Measurements from ENCODE around the gene ANKRD40.
A peak's percentile ranks its signal among the peaks of the same experiment; 100 is the strongest.
"Not testable (repeated sequence)": the region's sequence is repeated elsewhere in the genome, so short reads cannot be mapped to it uniquely, and the experiment has no call there.

Gene ANKRD40

DNA sequence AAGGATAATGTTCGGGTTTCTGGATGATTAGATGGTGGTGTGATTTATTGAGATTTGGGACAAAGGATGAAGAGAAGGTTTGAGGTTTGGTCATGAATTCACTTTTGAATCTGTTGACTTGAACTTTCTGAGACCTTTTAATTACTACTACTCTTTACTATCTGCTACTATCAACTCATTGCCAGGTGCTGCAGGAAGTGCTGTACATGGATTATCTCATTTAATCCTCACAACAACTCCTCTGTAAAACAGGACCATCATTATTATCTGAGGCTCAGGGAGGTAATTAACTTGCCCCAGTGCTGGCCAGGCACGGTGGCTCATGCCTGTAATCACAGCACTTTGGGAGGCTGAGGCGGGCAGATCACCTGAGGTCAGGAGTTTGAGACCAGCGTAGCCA is 2.9 kb upstream of the ANKRD40 start:
- DNase-seq, result no peak

GRCh38 chr17:50710025-50710424 is 2.3 kb upstream of the ANKRD40 start:
- no peak for DNase-seq

DNA sequence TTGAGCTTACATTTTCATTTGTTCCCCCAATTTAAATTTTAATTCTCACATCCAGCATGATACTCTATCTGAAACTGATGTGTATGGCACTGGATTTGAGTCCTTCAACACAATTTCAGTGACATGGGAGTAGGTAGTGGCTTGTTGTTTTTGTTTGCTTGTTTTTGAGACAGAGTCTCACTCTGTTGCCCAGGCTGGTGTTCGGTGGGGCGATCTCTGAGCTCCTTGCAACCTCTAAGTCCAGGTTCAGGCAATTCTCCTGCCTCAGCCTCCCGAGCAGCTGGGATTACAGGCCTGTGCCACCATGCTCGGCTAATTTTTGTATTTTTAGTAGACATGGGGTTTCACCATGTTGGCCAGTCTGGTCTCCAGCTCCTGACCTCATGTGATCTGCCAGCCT is 1.3 kb upstream of the ANKRD40 start:
- DNase-seq, result not testable (repeated sequence)

- peak; percentile 66 to 70 for DNase-seq
Observed at GRCh38 chr17:50708050-50709000, 611 bp upstream of the ANKRD40 start.

DNA sequence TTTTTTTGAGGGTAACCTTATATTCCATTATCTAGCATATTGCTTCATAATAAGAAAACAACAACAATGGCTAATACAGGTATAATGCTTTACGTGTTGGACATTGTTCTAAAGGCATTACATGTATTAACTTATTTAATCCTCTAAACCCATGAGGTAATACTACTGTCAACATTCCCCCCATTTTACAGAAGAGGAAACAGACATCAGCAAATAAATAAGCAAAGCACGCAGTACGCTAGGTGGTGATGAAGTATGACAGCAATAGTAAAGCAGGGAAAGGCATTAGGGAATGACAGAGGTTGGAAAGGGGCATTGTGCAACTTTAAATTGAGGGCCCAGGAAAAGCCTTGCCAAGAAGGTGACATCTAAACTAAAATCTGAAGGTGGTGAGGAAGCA is 4.6 kb downstream of the ANKRD40 start:
- DNase-seq, result no peak

DNA sequence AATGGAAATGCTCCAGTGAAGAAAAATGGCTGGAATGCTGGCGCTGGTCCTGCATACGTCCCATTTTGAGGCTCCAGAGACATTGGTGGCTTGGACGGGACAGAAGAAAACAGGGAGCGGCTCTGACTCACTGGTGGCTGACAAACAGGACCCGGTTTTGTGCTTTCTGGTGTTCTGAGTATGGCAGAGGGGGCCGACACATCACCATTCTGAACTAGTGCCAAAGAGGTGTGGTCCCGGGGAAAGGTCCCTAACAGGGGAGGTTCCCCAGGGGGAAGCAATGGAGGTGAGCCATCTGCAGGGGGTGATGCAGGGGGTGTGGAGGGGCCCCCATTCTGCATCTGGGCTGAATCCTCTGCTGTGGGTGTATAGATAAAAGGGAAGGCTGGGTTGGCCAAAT is 8.3 kb downstream of the ANKRD40 start:
- no peak for DNase-seq

- no peak for DNase-seq
Observed at GRCh38 chr17:50697663-50698272, 9.9 kb downstream of the ANKRD40 start.

DNA sequence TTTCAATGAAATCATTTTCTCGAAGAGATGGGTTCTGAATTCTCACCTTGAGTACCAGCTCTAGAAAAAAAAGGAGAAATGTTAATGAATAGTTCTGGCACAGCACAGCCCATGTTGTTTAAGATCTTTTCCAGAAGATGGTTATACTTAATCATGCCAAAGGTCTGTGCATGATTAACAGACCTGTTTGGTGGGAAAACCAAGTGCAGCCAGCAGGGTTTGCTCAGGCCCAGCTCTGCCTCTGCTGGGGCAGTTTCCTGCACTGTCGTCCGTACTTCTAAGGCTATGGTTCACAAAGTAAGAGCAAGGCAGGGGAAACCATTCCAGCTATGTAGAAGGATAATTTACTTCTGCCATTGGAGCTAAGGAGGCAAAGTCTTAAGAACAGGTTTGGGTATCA is 10.7 kb downstream of the ANKRD40 start:
- no peak for DNase-seq

DNA sequence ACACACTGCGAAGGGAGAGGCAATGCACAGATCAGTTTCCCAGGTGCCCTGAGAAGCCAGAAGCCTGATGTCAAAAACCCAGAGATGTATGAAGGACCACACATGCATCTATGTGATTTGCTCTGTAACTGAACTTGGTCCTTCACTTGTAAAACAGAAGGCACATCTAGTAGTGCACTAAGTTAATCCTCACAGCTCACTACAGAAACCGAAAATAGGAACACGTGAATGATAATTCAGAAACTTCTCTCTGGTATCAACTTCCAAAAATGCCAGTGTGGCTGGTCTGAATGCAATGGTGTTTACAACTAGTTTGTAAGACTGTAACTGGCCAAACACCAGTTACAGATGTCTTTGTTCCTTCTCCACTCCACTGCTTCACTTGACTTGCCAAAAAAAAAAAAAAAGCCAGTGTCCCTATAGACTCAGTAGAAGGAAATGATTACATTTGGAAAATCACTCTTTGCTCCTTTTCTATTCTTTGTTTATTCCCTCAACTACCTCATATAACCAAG is 11.3 kb downstream of the ANKRD40 start:
- DNase-seq, result no peak

DNA sequence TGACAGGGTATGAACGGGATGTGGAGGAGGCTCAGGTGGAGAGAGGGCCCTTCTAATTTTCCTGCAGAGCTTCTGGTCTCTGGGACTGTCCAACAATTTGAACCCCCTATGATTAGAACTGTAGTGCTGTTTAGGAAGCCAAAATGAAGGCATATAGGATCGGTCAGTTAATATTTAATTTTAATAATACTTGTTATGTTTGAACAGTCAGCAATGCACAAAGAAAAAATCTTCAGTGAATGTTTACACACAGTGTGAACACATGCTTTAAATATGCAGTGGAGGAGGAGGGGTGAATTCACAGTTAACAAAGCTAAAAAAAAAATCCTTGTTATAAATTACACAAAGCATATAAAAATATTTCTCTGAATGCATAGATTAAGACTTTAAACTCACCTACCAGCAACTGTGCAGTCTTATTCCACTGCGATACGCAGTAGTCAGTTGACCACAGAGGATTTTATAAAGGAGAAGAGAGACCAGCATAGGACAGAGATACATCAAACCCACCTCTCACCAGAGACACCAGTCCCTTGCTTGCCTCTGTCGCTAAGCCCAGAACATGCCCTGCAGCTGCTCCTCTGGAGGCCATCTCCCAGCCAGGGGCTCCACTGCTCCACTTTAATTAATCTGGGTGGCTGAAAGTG is 14.6 kb downstream of the ANKRD40 start:
- no peak for DNase-seq

DNA sequence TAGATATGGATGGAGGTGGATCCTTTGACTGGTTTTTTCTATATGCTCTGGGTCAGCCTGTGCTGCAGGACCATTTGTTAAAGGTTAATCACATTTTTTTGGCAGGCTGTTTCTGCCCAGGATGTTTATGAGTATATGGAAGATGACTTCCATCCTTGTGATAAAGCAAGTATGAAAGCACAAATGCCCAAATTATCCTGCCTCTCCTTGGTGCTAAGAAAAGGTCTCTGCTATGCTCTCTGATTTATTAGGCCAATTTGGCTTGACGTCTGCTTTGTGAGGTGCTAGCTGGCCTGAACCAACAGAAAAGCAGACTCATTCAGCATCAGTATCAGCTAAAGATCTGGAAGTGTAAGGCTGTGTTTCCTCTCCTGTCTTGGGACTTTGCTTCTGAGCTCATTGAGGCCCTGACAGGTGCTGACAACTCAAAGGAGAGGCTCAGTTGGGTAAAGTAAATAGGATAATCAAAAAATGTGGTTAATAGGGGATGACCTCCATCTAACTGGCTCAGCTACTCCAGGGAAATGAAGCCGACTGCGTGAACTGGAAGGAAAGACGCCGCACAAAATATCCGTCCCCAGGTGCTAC is 15.2 kb downstream of the ANKRD40 start:
- no peak for DNase-seq

DNA sequence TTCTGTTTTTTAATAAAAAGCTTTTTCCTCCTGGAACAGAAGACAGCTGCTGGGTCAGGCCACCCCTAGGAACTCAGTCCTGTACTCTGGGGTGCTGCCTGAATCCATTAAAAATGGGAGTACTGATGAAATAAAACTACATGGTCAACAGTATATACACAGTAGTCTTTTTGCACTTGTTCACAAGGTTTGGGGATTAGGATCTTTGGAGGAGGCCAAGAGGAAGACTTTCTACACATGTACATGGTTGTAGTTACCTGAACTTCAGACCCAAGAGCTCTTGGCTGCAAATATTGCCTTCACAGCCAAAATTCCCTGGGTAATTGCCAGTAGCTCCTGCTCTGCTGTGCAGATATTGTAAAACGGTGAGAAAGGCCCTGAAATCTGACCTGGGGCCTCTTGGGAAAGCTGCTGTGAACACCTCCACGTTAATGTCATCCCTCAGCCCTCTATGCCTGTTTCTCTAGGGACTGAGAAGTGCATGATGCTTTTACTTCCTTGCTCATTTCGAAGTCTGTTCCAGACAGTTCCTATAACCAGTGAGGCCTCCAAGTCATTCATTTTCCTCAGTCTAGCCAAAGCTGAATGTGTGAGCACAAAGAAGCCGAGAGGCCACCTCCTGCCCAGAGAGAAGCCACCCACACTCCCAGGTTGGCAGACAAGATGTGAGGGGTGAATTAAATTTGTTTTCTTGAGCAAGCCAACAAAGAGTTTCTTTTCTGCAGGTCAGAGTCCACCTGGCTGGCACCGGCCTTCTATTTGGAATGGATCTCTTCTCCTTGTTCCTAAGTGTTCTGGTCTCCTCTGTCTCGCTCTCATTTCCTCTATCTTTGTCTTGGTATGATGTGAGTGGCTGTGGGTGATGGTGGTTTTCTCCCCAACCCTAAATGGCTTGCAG is 15.9 kb downstream of the ANKRD40 start:
- DNase-seq, result no peak

DNA sequence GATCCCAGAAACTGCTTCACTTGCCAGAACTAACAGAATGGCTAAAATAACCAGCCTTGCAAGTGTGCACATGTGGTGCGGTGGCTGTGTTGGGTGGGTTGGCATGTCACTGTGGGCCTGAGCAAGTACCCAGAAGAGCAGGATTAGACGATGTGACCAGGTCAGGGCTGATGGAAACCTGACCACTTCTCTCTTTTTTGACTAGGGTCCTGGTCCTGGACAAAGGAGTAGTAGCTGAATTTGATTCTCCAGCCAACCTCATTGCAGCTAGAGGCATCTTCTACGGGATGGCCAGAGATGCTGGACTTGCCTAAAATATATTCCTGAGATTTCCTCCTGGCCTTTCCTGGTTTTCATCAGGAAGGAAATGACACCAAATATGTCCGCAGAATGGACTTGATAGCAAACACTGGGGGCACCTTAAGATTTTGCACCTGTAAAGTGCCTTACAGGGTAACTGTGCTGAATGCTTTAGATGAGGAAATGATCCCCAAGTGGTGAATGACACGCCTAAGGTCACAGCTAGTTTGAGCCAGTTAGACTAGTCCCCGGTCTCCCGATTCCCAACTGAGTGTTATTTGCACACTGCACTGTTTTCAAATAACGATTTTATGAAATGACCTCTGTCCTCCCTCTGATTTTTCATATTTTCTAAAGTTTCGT is 16.7 kb downstream of the ANKRD40 start:
- DNase-seq, result no peak

DNA sequence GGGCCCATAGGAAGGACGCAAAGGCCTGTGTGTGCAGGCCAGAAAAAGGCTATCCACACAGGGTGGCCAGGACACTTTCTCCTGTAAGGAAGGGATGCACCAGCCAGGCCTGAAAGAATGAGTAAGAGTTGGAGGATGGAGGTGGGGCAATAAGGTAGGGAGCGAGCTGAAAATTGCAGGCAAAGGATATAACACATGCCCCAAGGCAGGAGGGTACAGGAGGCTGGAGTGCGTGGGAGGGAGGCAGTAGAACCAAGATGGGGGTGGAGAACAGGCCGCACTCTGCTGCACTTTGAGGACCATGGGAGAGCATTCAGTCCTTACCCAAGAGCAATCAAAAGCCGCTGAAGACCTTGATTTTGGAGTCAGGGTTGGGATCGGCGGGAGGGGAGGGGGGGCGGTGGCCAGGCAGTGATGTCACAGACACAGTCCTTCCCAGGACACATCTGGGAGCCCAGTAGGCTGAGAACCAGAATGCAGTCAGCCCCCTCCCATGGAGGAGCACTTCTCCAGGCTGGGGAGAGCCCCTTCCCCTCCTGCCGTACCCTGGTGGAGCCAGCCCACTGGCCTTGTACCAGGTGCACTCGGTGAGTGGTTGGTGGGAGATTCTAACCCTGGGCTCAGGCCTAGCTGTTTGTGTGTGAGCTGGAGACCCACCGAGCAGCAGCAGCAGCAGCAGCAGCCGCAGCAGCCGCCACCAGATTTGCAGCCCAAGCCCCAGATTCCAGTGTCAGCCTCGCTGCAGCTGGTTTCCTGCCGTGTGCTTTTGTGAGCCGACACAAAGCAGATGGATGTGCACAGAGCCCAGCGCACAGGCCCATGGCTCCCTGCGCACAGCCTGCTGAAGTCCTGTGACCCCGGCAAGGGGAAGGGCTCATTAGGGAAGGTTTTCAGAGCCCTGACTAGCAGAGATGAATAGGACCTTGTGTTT is 17.5 kb downstream of the ANKRD40 start:
- no peak for DNase-seq

GRCh38 chr17:50689251-50689650 is 18.5 kb downstream of the ANKRD40 start:
- DNase-seq, result peak; percentile 31 to 37

DNA sequence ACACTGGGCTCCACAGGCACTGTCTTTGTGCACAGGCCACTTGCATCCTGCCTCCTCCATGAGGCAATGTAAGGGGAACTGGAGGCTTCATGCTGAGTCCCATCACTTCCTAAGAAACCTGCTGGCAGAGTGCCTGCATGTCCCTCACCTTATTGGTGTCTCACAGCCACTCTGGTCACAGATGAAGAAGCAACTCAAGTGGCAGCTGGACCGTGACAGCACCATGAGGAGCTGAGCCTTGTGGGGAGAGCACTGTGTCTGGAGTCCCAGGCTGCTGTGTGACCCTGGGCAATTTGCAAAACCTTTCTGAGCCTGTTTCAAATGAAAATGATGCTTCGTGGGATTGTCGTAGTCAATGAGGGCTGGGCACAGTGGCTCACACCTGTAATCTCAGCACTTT is 19.5 kb downstream of the ANKRD40 start:
- DNase-seq, result no peak

DNA sequence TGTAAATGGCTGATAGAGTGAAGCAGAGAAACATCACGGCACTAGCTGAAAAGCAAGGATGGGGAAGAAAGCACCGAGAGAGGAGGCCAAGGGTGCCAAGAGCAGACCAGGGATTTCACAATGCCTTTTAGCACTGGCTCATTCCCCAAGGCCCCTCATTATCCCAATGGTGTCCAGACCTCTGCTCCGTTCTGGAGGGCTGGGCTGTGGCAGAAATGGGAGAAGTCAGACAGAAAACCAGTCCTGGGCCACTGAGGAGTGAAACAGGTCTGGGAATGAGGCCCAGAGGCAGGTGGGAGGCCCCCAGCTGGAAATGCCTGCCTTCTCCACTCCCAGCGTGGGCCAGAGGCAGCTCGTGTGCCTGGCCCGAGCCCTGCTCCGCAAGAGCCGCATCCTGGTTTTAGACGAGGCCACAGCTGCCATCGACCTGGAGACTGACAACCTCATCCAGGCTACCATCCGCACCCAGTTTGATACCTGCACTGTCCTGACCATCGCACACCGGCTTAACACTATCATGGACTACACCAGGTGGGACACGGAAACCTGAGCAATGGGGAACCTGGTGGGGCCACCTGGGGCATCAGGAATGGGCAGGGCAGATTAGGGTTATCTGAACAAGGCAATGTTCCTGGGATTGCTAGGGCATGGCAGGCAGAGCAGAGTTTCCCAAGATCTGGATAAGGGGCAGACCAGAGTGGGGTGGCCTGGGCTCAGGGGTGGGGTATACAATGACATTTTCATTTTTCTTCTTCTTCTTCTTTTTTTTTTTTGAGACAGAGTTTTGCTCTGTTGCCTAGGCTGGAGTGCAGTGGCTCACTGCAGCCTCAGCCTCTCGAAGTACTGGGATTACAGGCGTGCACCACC is 20.3 kb downstream of the ANKRD40 start:
- DNase-seq, result no peak

- no peak for DNase-seq
Observed at GRCh38 chr17:50686494-50687199, 21.1 kb downstream of the ANKRD40 start.

Measured in Kasumi-1 (cell line).